Ecto neural progenitor cell (in vitro differentiated cells): ENCODE results near the gene CDX2.
"Not testable (repeated sequence)": the region's sequence is repeated elsewhere in the genome, so short reads cannot be mapped to it uniquely, and the experiment has no call there.

ENCODE experiments used
- DNase-seq: peaks from one replicate; pipeline ENCODE4 v3.0.0-alpha.2; 2018; ENCODE audit warnings: low spot score

The CDX2 gene, protein sequence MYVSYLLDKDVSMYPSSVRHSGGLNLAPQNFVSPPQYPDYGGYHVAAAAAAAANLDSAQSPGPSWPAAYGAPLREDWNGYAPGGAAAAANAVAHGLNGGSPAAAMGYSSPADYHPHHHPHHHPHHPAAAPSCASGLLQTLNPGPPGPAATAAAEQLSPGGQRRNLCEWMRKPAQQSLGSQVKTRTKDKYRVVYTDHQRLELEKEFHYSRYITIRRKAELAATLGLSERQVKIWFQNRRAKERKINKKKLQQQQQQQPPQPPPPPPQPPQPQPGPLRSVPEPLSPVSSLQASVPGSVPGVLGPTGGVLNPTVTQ

DNA sequence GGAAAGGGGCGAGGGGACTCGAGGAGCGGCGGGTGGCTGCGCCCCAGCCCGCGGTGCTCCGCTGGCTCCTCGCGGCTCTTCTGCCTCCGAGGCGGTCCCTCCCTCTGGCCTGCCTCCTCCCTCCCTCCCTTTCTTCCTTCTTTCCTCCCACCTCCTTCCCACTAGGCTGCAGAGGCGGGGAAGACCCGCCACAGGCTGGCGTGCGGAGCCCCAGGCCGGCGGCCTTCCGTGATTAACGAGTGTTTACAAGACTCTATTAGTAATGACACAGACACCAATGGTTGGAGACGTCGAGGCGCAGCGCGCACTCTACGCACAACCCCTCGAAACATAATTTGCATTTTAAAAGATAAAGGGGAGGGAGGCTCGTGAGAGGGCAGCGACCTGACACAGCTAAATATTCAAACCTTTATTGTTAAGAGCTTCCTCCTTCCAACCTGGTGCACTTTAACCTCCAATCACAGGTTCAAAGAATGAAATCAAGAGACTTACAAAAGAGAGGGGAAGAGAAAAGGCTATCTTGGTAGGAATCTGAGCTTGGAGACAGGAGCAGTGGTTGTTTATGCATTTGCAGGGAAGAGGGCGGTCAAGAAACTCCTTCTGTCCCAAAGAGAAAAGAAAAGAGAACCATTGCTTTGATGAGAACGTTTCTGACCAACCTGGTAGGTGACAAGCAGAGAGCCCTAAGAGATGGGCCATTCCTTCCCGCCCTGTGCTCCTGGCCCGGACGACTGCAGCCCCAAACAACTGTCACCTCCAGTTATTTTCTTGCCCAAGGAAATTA, at the start of gene CDX2:
TSS of gene CDX2 (minus strand) at position 234 of the 784 bp plus-strand sequence. CDS start 309 bp downstream, outside the sequence.
- no peak for DNase-seq

DNA sequence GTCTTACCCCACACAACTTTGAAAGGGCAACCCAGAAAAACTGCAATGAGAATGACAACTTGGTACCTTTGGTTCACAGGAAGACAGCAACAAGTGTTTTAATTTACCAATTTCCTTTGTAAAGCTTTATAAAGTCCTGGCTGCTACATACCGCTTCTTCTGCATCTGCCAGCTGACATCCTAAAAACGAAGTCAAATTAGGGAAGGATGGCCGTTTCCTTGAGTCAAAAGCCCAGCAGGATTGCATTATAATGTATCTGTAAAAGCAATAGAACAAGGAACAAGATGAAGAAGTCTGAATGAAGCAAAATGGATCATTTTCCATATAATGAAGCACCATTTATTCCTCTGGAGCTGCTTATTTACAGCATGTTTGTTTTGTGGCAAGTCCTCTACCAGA, 45.2 kb upstream of the CDX2 start:
- DNase-seq: no peak

DNA sequence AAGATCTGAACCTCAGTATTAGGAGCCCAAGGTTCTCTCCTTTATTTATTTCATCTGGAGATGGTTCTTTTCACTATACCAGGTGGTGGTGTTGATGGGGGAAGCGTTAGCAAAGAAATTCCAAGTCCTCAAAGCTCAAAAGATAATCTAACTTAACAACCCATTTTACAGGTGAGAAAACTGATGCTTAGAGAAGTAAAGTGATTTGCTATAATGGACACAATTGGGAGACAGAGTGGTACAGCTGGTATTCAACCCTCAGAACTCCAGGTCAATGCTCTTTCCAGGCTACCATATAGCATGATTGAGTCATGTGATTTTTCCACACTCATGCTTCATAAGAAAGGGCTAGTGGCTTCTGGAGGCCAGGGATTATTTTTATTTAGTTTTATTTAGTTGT, 44.4 kb upstream of the CDX2 start:
- DNase-seq: no peak

DNA sequence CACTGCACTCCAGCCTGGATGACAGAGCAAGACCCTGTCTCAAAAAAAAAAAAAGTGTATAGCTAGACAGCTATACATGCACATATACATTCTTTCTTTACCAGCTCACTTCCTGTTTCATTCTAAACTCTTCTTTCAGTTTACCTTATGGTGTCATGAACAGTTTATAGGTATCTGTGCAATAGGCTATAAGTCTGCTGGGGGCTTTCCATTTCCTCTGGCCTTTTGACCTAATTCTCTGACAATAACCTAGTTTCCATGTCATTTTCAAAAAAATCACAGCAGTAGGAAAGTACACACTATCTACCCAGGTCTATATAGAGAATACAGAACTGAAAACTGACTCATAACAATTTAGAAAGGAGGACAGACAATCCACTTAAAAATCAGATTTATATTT, 43.8 kb upstream of the CDX2 start:
- no peak for DNase-seq

DNA sequence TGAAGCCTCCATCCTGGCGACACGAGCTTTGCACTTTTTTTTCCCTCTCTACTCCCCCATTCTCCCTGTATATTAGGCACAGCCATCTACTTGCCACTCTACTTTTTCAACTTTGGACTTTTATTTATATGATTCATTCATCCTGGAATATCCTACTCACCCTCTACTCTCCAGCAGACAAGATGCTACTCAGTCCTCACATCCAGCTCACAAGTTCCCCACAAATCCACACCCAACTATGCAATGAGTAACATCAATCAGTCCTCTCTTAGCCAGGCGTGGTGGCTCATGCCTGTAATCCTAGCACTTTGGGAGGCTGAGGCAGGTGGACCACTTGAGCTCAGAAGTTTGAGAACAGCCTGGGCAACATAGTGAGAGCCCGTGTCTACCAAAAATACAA, 43.3 kb upstream of the CDX2 start:
- DNase-seq: no peak

DNA sequence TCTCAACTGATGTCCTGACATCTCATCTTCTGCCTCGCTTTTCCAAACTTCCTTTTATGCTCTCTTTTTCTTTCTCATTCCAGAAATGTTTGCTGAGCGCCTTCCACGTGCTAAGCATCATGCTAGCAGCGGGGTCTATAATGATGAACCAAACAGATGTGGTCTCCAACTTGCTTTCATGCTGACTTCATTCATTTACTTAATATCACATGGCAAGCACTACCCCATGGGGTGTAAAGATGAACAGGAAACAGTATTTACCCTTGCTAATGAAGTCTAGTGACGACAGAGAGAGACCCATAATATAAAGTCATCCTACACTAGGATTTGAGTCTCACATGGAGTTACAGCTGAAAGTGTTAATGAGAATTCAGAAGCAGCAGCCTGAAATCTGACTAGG, 40.9 kb upstream of the CDX2 start:
- DNase-seq: no peak

DNA sequence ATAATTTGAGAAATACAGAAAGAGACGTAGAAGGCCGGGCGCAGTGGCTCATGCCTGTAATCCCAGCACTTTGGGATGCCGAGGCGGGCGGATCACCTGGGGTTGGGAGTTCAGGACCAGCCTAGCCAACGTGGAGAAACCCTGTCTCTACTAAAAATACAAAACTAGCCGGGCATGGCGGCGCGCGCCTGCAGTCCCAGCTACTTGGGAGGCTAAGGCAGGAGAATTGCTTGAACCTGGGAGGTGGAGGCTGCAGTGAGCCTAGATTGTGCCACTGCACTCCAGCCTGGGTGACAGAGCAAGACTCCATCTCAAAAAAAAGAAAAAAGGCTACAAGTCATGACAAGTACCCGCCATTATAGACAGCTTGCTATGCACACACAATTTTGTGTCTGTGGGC, 35.9 kb upstream of the CDX2 start:
- DNase-seq: not testable (repeated sequence)

DNA sequence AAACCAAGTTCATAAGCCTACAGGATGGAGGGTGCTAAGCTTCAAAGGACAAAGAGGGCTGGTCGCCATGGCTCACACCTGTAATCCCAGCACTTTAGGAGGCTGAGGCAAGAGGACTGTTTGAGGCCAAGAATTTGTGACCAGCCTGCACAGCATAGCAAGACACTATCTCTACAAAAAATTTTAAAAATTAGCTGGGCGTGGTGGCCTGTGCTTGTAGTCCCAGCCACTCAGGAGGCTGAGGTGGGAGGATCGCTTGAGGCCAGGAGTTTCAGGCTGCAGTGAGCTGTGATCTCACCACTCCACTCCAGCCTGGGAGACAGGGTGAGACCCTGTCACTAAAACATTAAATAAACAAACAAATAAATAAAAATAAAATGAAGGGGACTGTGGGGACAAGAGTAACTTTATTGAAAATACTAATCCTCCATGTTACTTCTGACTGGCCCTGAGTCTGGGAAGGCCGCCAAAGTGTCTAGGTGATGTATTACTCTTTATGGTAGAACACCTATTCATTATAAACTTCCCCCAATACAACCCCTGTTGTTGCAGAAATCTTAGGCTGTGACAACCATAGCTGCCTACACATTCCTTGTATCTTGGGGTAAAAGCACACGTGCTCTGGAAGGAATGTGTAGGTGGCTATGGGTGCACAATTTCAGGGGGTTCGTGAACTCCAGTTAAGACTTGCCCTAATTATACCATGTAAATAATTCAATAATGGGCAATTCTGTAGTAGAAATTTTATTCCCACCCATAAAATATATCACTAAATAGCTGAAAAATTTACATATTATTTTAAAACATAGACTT, 34.0 kb upstream of the CDX2 start:
- no peak for DNase-seq

DNA sequence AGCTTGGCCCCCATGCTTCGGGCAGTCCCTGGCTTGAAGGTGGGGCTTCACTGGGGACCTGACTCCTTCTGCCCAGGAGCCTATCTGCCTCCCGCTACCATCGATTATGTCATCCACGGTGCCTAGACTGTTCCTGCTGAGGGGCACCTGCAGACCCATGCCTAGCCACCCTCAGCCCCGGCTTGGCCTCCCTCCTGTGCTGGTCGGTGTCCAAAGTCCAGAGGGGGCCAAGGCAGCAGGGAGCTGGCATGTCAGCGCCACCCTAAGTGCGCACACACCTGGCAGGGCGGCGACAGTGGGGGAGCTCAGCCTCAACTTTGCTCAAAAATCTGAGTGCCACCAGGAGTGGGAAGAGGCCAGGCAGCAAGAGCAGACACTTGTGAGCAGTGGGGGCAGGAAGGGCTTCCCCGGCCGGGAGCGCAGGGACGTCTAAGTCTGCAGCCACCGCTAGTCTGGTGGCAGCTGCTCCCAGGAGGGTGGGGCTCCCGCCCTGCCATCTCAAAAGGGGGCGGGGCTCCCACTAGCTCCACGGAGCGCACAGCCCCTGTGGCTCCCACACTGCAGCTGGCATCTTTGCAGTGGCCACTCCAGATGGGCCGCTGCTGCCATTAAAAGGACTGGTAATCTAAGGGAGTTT, 32.8 kb upstream of the CDX2 start:
- no peak for DNase-seq

DNA sequence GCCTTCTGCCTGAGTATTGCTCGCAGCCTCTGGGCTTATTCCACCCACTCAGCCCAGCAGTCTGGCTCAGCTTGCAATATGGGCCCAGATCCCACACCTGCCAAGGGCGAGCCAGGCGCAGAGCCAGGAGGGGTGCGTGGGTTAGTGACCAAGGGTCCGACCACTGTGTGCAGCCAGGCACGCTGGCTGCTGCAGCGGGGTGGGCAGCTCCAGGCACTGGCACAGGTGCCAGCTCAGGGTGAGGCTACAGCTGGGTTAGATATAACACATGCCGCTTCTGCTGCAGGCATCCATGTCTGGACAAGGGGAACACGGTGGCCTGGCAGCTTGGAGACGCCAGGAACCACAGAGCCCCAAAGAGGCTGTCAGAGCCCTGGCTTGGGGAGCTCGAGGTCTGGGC, 31.9 kb upstream of the CDX2 start:
- no peak for DNase-seq

DNA sequence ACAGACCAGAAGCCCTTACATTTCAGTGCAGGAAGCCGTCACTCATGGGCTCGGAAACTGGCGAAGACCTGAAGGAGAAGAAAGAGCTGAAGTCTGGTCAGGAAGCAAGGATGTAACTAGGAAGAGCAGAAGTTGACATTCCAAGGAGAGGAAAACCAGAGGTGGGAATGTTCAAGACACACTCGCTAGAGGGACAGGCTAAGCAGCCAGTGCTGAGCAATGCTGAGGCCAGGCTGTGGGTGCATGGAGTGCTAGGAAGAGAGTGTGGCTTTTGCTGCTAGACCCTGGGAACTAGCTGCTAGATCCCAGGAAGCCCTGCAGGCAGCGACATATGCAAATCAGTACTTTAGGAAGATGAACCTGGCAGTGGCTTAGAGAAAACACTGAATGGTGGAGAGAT, 31.5 kb upstream of the CDX2 start:
- no peak for DNase-seq

DNA sequence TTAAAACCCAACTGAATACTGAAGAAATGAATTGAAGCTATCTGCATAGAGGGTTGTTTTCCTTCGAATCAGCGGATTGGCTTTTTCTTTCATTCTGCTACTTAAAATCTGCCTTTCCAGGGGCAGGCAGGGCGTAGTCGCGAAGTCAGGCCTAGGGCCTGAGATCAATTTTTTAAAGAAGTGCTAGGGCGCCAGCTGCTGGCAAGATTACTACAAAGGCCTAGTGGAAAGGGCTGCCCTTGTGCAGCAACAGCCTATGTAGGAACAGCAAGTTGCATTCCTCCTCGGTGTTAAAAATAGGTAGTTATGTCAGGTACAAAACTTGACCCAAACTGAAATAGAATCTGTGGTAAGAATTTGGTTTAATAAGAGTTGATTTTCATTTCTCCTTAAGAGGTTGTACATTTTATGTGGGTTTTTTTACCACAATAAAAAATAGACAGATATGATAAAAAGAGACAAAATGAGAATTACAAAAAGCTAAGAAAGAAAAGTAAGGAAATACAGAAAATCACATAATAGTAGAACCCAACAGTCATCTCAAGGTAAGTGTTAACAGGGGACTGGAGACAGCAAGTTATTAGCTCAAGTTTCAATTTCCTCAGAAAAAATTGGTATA, 28.9 kb upstream of the CDX2 start:
- no peak for DNase-seq

DNA sequence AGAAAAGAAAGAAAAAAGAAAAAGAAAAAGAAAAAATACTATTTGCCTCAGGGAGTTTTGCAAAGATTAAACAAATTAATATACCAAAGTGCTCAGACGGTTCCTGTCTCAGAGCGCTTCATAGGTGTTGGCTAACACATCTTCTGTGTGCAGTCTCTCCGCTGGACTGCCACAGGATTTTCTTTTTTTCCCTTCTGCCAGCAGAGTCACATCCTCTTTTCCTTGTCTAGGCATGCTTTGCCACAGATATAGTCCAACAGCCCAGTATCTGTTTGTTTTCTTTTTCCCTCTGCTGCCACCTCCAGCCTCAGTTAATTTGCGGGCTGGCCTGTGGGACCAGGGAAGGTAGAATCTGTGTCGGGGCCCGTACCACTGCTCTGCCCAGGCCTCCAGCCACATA, 22.8 kb upstream of the CDX2 start:
- no peak for DNase-seq

DNA sequence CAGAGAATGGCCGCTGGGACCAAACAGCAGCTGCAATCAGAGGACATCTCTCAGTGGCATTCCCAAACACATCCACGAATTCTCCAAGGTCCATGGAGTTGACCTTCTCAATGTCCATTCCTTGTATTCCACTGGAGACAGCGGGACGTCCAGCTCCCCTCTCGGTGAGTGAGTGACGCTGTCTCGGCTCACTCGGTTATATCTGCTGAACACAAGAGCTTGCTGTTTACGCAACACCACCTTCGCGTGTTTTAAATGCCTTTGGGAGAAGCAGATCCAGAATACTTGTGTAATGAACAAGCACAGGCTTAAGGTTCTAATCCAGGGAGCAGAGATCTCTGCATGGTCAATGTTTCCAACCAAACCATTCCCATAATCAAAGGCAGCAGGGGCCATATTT, 19.4 kb upstream of the CDX2 start, which contains the start of gene URAD:
TSS of gene URAD (minus strand) at position 174 of the 400 bp plus-strand sequence. CDS start at position 118, 56 bp downstream.
- DNase-seq: no peak

DNA sequence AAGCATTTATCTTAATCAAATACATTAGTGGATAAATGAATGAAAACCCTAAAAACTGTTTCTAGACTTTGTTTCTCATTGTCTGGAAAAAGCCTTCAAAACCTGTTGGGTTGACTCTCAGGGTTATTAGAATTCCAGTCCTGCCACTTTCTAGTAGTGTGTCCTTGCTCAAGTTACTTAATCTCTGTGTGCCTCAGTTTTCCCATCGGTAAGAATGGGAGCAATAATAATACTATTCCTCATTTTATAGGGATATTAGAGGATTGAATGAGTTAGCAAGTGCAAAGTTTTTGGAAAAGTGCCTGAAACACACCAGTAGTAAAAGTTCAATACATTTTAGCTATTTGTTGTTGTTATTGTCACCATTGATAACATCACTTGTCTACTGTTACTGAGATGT, 16.5 kb upstream of the CDX2 start:
- DNase-seq: no peak

DNA sequence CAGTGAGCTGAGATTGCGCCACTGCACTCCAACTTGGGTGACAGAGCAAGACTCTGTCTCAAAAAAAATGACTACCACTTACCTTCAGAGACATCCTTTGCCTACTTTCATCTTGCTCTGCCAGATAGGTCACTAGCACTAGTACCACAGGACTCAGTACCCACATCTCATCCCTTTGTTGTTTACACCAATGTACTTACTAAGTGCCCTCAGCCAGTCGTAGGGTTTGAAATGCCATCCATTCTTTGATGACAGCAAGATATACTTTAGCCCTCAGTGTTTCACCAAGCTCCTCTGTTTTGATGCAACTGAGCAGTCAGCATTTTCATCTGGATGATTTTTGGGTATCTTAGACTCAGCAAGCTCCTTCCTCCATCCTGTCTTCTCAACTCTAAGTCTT, 13.2 kb upstream of the CDX2 start:
- DNase-seq: no peak

DNA sequence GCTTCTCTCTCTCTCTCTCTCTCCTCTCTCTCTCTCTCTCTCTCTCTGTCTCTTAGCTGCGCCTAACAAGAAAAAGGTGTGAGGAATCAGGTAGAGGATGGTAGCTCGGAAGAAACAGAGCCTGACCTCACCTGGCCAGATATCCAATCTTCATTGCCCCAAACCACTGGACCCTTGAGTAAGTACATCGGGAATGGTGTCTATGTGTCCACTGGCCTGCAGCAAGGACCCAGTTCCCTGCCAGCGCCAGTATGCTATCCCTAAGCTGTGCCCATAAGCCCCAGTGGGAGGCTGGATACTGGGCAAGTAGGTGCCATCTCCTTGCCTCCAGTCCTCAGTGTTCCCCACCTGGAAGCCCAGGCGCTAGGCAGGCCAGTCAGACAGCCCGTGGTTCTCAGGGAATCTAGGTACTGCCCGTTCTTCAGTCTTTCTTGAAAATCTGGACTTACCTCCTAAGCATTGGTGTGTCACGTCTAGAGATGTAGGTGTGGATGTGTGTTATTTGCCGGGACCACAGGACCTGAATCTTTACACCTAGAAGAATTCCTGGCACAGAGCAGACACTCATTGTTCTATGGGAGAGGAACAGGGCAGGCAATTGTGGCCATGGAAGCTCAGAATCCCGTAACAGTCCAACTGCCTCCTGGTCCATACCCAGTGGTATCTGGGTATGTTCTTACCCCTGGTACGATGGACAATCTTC, 12.0 kb upstream of the CDX2 start:
- no peak for DNase-seq

DNA sequence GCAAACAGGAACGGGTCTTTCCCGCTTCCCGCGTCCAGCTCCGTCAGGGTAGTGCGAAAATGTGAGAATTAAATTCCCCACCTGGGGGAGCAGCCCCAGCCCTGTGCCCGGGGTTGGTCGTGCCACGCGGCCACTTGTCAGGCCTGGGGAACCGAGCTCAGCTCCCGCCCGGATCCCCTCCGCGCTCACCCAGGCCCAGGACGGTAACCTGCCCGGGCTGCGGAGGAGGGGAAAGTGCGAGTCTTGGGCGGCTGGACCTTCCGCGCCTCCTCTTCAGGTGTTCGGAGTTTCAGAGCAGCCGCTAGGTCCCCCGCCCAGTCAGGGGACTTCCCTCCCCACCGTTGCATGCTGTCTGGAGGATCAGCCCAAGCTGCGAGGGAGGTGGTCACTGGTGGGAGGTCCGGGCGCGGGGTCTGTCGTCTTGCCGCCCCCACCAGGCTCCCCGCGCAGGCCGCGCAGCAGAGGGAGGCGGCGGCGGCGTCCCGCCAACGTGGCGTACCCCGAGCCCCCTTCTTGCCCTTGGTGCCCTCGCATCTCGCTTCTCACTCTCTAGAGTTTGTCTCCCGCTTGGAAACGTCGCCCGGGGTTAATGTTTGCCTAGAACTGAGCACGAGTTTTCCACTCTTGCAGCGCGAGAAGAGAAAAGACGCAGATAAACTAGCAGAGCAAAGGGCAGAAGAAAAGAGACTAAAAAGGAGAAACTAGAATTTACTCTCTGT, 11.3 kb upstream of the CDX2 start:
- DNase-seq: no peak

DNA sequence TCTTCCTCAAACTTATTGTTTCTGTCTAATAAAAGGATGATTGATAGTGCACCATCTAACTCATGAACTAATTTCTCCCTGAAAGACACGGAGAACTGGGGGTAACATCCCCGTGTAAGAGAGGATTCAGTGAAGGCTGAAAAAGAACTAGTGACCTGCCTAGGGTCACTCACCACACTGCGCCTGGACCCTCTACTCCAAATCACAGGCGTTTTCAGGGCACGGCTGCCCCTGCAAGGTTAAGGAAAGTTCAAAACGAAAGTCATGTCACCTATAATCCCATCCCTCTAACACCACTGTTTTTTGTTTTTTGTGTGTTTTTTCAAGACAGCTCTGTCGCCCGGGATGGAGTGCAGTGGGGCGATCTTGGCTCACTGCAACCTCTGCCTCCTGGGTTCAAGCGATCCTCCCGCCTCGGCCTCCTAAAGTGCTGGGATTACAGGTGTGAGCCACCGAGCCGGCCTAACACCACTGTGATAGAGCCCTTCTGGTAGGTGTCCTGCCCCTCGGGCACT, 10.7 kb upstream of the CDX2 start:
- no peak for DNase-seq

DNA sequence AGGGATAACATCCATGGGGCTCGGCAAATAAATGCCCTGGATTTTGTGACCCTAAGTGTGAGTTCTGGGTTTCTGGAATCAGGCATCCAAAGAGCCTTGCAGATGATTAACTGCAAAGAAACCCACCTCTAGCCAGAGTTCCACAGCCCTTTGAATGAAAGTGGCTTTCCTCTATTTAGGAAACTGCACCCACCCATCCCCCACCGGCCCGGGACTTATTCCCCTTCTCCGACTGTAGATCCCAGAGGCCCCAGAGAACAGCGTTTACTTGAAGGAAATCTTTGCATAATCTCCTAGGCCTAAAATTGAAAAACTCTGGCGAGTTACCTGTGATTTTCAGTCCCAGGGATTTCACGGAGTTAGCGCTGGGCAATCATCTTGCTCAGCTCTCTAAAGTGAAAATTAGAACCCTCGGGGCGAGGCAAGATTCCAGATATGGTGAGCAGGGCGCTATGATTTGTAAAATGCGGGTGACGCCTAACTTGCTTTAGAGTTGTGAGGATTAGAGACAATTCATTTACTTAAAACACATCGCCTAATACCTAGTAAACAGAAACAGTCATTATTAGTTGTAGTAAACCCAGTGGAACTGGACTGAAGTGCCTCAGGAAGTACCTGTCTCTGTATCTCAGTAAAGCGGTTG, 10.0 kb upstream of the CDX2 start:
- no peak for DNase-seq
